PFSK-1 (cell line): Measurements from ENCODE around the gene ALOX5AP.

ENCODE experiments used
- FOXP2 ChIP-seq: optimal IDR thresholded peaks from 2 replicates; pipeline ENCODE3; 2011; ENCODE audit warnings: borderline replicate concordance, control low read depth, inconsistent platforms; ENCODE audit not compliant: insufficient read depth; ENCODE audit errors: extremely low read length, extremely low read depth
- POLR2AphosphoS5 ChIP-seq: IDR thresholded peaks from 2 replicates; pipeline ENCODE4 v1.6.1; 2012; ENCODE audit warnings: low read depth, mild to moderate bottlenecking, control low read depth, low read length, moderate library complexity
- REST ChIP-seq, 2 experiments: IDR thresholded peaks; 2 replicates each; pipeline versions ENCODE4 v1.6.1 to v1.8.0; 2011 to 2012; ENCODE audit warnings: low read depth in 2 of 2, low read length in 2 of 2, control low read depth in 1 of 2, inconsistent platforms in 1 of 2, mild to moderate bottlenecking in 1 of 2, moderate library complexity in 1 of 2; ENCODE audit not compliant: insufficient read depth in 1 of 2
- SIN3A ChIP-seq: IDR thresholded peaks from 2 replicates; pipeline ENCODE4 v1.6.1; 2012; ENCODE audit warnings: mild to moderate bottlenecking, low read length, moderate library complexity, borderline replicate concordance; ENCODE audit not compliant: insufficient read depth
- TAF1 ChIP-seq: IDR thresholded peaks from 2 replicates; pipeline ENCODE4 v1.6.1; 2012; ENCODE audit warnings: low read length, control low read depth, borderline replicate concordance; ENCODE audit not compliant: insufficient read depth

Gene ALOX5AP

GRCh38 chr13:30744681-30745077 is 9.3 kb downstream of the ALOX5AP start:
- TF ChIP-seq REST (IDR thresholded peaks at IDR 0.05; ENCODE audit: insufficient read depth in 1 of 2, low read depth in 2 of 2, low read length in 2 of 2) (no peak), TAF1 (no peak), FOXP2 (no peak), SIN3A (no peak), POLR2AphosphoS5 (no peak)

- no peak for TF ChIP-seq SIN3A
- no peak for TF ChIP-seq REST (IDR thresholded peaks at IDR 0.05; ENCODE audit: insufficient read depth in 1 of 2, low read depth in 2 of 2, low read length in 2 of 2)
- TF ChIP-seq POLR2AphosphoS5, result no peak
- TF ChIP-seq TAF1, result no peak
- no peak for TF ChIP-seq FOXP2
These were observed 10.8 kb downstream of the ALOX5AP start for GRCh38 chr13:30745906-30746686.

- TF ChIP-seq TAF1 (no peak), REST (IDR thresholded peaks at IDR 0.05; ENCODE audit: insufficient read depth in 1 of 2, low read depth in 2 of 2, low read length in 2 of 2) (no peak), POLR2AphosphoS5 (no peak), FOXP2 (no peak), SIN3A (no peak)
These were observed 11.4 kb downstream of the ALOX5AP start for GRCh38 chr13:30746791-30747190.

GRCh38 chr13:30748717-30749116 is 13.4 kb downstream of the ALOX5AP start:
- TF ChIP-seq TAF1, result no peak
- TF ChIP-seq REST (IDR thresholded peaks at IDR 0.05; ENCODE audit: insufficient read depth in 1 of 2, low read depth in 2 of 2, low read length in 2 of 2), result no peak
- TF ChIP-seq FOXP2, result no peak
- no peak for TF ChIP-seq SIN3A
- TF ChIP-seq POLR2AphosphoS5, result no peak
